GM21619 (cell line): ENCODE results near the gene DUOXA2.
"Not testable (repeated sequence)": the region's sequence is repeated elsewhere in the genome, so short reads cannot be mapped to it uniquely, and the experiment has no call there.

ENCODE experiments used
- ATAC-seq: cut with Tn5 transposase; IDR thresholded peaks from one replicate; pipeline ENCODE4 v1.9.1; 2021; ENCODE audit not compliant: unreplicated experiment

Gene DUOXA2

GRCh38 chr15:45114076-45114750, at the start of gene DUOXA2, which contains the start of gene DUOX2:
Gene DUOXA2 (plus strand): TSS chr15:45114326. CDS start chr15:45114606, 280 bp downstream.
Gene DUOX2 (minus strand): TSS chr15:45114172. CDS start chr15:45113411, 761 bp downstream.
- ATAC-seq, result no peak

GRCh38 chr15:45064386-45064785, 49.7 kb upstream of the DUOXA2 start:
- no peak for ATAC-seq

GRCh38 chr15:45069942-45070360, 44.2 kb upstream of the DUOXA2 start:
- not testable (repeated sequence) for ATAC-seq

GRCh38 chr15:45073602-45074001, 40.5 kb upstream of the DUOXA2 start:
- ATAC-seq, result not testable (repeated sequence)

GRCh38 chr15:45075440-45076320, 38.4 kb upstream of the DUOXA2 start:
- ATAC-seq, result not testable (repeated sequence)

GRCh38 chr15:45077391-45077790, 36.7 kb upstream of the DUOXA2 start:
- ATAC-seq, result not testable (repeated sequence)

- ATAC-seq, result not testable (repeated sequence)
Measured at GRCh38 chr15:45079201-45079600, 34.9 kb upstream of the DUOXA2 start.

GRCh38 chr15:45079628-45080246, 34.4 kb upstream of the DUOXA2 start:
- not testable (repeated sequence) for ATAC-seq

- not testable (repeated sequence) for ATAC-seq
Measured at GRCh38 chr15:45080593-45080992, 33.5 kb upstream of the DUOXA2 start.

- ATAC-seq, result not testable (repeated sequence)
Measured at GRCh38 chr15:45082412-45082811, 31.7 kb upstream of the DUOXA2 start.

- no peak for ATAC-seq
Measured at GRCh38 chr15:45083223-45083622, 30.9 kb upstream of the DUOXA2 start.

GRCh38 chr15:45084163-45084562, 30.0 kb upstream of the DUOXA2 start:
- no peak for ATAC-seq

GRCh38 chr15:45087513-45087912, 26.6 kb upstream of the DUOXA2 start:
- no peak for ATAC-seq

GRCh38 chr15:45088801-45089711, 25.1 kb upstream of the DUOXA2 start:
- ATAC-seq, result no peak

GRCh38 chr15:45089712-45090373, 24.3 kb upstream of the DUOXA2 start:
- no peak for ATAC-seq

- ATAC-seq, result no peak
Measured at GRCh38 chr15:45091161-45091560, 23.0 kb upstream of the DUOXA2 start.

- no peak for ATAC-seq
Measured at GRCh38 chr15:45091576-45091975, 22.6 kb upstream of the DUOXA2 start.

GRCh38 chr15:45093013-45093412, 21.1 kb upstream of the DUOXA2 start:
- ATAC-seq, result no peak

GRCh38 chr15:45093622-45094357, 20.3 kb upstream of the DUOXA2 start:
- ATAC-seq, result no peak
